ENCODE measurements around the gene UROS.

DNA sequence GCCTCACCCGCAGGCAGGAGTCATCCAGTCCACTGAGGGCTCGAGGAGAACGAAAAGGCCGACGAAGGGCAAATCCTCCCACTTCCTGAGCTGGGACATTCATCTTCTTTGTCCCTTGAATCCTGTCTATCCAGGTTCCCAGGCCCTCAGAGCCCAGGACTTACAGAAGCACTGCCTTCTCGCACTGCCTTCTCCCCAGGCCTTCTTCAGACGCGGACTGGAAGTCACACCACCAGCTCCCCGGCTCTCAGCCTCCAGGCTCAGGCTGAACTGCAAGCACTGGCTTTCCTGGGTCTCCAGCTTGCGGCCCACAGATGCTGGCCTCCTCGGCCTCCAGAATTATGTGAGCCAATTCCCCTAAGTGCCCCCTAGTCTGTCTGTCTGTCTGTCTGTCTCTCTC is 41.0 kb downstream of the UROS start:
- TF ChIP-seq EZH2phosphoT487 (IDR thresholded peaks at IDR 0.05; ENCODE audit: low read depth, severe bottlenecking, unreplicated experiment) (no peak), EZH2 (IDR thresholded peaks at IDR 0.05; ENCODE audit: borderline replicate concordance) (no peak)
- TF ChIP-seq, protein P1, sequence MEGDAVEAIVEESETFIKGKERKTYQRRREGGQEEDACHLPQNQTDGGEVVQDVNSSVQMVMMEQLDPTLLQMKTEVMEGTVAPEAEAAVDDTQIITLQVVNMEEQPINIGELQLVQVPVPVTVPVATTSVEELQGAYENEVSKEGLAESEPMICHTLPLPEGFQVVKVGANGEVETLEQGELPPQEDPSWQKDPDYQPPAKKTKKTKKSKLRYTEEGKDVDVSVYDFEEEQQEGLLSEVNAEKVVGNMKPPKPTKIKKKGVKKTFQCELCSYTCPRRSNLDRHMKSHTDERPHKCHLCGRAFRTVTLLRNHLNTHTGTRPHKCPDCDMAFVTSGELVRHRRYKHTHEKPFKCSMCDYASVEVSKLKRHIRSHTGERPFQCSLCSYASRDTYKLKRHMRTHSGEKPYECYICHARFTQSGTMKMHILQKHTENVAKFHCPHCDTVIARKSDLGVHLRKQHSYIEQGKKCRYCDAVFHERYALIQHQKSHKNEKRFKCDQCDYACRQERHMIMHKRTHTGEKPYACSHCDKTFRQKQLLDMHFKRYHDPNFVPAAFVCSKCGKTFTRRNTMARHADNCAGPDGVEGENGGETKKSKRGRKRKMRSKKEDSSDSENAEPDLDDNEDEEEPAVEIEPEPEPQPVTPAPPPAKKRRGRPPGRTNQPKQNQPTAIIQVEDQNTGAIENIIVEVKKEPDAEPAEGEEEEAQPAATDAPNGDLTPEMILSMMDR (IDR thresholded peaks at IDR 0.05; ENCODE audit: poor library complexity), result no peak
